GM21529 (cell line): ENCODE results near the gene CAMK2A.

Source experiments
- ATAC-seq: cut with Tn5 transposase; IDR thresholded peaks from one replicate; pipeline ENCODE4 v1.9.1; 2021; ENCODE audit not compliant: unreplicated experiment

The CAMK2A gene

DNA sequence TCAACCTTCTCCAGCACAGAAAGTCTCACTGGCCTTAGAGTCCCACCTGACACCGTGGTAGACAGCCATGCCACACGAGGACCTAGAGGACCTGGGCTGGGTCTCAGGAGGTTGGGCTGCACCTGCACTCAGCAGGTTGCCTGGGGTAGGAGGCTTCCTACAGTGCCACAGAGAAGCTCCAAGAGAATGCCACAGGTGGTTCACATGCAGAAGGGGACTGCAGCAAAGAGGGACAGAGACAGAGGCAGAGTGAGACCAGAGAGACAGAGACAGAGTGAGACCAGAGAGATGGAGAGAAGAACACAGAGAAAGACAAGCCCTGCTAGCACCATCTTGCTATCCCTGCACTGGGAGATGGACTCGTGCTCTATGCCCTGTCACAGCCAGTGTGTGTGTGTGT is 5.7 kb downstream of the CAMK2A start:
- no peak for ATAC-seq

- ATAC-seq: no peak
These were observed 7.6 kb downstream of the CAMK2A start for GRCh38 chr5:150281987-150282386.

- ATAC-seq: no peak
These were observed 10.1 kb downstream of the CAMK2A start for GRCh38 chr5:150279330-150280020.

- ATAC-seq: no peak
These were observed 10.7 kb downstream of the CAMK2A start for GRCh38 chr5:150278916-150279315.

DNA sequence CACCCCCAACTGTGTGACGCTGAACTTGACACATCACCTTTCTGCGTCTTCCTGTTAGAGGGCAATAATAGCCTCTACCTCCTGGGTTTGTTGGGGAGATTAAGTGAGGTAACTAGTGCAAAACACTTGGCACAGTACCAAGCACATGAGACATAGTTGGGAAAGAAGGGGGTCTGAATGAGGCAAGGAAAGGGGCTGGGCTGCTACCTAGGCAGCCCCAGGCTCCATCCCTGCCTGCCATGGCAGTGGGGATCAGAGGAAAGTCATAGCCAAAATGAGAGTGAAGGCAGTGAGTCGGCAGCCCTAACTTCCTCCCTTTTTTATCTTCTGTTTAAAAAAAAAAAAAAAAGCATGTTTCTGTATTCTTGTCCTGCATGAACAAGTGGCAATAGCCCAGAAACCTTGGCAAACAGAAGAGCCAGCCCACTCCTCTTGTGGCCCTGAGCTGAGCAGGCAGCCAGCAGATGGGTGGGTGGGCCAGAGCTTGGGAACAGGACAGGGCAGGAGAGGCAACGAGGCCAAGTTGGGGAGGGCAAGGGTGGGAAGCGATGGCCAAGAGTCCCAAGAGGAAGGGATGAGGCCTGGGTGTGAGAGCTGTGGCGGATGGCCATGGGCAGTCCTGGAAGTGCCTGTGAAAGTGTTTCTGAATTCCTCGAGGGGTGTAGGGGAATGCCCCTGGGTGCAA is 11.4 kb downstream of the CAMK2A start:
- no peak for ATAC-seq

DNA sequence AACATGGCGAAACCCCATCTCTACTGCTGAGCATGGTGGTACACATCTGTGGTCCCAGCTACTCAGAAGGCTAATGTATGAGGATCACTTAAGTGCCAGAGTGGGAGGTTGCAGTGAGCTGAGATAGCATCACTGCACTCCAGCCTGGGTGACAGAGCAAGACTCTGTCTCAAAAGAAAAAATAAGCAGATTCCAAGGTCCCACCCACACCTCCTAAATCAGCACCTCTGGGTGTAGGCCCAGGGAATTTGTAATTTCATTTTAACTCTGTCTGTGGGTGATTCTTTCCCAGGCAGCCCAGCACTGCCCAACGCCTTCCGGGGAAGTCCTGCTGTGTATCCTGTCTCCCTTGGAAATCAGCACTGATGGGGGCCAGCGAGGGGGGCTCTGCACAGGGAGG is 12.5 kb downstream of the CAMK2A start:
- no peak for ATAC-seq

- ATAC-seq: no peak
These were observed 14.8 kb downstream of the CAMK2A start for GRCh38 chr5:150274811-150275210.

GRCh38 chr5:150272531-150272930 is 17.0 kb downstream of the CAMK2A start:
- no peak for ATAC-seq

- no peak for ATAC-seq
These were observed 17.6 kb downstream of the CAMK2A start for GRCh38 chr5:150271923-150272322.

GRCh38 chr5:150271296-150271692 is 18.3 kb downstream of the CAMK2A start:
- no peak for ATAC-seq

DNA sequence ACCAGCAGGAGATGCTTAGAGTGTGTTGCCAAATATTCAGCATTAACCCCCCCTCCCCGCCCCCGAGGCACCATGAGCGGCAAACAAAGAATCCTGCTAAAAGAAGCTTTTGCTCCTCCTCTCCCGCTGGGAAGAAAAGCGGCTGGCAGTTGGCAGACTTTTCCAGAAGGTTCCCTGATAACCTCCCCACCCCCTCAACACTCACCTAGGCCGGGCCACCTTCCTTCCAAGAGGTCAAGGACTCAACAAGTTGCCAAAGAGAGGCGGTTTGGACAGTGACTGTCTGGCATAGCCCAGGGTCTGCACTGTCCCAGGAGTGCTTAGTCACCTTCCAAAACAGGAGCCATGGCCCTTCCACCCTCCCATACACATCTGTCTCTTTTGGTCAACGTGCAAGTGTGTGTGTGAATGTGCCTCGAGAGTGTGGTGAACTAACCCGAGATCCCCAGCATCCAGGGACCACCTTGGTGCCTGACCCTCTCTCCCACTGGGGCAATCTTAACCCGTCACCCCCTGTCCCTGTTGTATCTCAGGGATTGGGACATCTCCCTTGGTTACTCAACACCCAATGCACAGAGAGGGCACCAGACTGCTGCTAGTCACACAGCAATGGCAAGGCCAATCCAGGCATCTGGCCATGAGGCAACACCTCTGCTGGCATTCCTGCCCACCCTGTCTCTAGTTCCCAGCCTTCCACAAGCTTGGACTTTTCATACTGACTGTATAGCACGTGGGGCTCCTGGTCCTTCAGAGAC is 18.9 kb downstream of the CAMK2A start:
- no peak for ATAC-seq

- no peak for ATAC-seq
These were observed 22.7 kb downstream of the CAMK2A start for GRCh38 chr5:150266871-150267291.

DNA sequence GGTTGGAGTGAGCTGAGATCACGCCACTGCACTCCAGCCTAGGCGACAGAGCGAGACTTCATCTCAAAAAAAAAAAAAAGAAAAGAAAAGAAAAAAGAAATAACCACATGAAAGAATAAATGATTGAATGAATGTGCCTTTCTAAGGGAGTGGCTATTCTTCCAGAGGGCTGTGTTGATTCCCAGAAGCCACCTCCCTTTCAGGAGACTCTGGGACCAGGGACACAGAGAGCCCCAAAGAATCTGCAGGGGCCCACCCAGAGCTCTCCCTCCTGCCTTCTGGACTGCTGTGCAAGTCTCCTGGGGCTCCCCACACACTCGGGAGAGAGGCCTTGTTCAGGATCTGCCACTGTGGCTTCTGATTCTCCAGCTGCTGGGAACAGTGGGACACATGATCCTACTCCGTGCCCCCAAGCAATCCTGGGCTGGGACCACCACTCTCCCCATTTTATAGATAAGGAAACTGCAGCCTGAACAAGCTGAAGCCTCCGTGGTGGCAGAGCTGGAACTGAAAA is 23.6 kb downstream of the CAMK2A start:
- ATAC-seq: no peak

- ATAC-seq: no peak
These were observed 24.6 kb downstream of the CAMK2A start for GRCh38 chr5:150264667-150265603.

- ATAC-seq: no peak
These were observed 25.6 kb downstream of the CAMK2A start for GRCh38 chr5:150263801-150264621.

DNA sequence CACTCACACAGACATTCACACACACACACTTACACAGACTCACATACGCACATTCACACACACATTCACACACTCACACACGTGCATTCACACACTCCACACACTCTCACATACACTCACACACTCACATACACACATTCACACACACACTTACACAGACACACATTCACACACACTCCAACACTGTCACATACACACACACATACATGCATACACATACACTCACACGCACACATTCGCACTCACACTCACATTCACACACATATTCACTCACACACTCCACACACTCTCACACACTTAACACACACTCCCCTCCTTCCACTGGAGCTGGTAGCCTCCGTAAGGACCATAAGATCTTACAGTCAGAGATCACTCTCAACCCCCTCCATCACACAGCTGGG is 26.2 kb downstream of the CAMK2A start:
- ATAC-seq: no peak

- ATAC-seq: no peak
These were observed 27.1 kb downstream of the CAMK2A start for GRCh38 chr5:150262502-150262901.

DNA sequence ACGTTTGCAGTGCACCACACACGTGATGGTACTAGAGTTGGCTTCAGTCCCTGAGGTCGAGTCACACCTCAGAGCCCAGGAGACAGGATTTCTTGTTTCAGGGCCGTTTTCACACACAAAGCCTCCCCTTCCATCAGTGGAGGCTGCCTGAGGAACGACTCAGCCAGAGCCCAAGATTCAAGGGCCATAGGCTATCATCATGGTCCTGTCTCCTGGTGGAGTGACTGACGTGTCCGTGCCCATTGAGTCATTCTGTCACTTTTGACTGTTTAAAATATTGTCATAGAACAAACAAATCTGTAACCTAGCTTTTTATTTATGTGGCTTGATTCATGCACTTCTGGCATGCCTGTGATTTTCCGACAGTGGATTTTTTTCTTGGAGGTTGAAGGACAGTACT is 28.3 kb downstream of the CAMK2A start:
- ATAC-seq: no peak

DNA sequence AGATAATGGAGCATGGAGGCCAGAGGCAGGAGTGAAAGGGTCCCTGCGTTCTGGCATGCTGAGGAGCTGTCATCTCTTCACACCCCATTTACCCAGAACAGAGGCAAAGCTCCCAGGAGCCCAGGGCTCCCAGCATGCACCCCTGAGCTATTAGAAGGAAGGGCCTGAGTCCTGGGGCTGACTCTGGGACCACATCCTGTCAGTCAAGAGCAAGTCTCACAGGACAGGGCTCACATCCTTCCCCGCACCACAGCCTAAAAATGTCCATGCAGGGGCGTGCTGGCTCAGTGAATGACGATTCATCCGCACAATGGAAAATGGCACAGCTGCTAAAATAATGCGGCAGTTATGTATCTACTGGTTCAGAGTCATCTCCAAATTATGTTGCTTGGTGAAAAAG is 31.4 kb downstream of the CAMK2A start:
- peak; percentile 61 for ATAC-seq

- no peak for ATAC-seq
These were observed 32.1 kb downstream of the CAMK2A start for GRCh38 chr5:150257424-150257823.
